Testis (tissue), 3 donors: Measurements from ENCODE around the gene FDCSP. TPM values are rescaled to one million over a fixed set of nuclear protein-coding genes. Genes with fewer than 3 reads are reported as not detected.

Source experiments
- DNase-seq: peaks from one replicate; pipeline ENCODE4 v3.0.0-alpha.2; 2019
- H3K27ac ChIP-seq, 2 donors: fragments of 200-600 bp; sonication (generic); one replicate each; pipeline ENCODE4 v1.5.1; 2019
- H3K27me3 ChIP-seq: fragments of 200-600 bp; sonication (generic); one replicate; pipeline ENCODE4 v1.5.1; 2019
- H3K36me3 ChIP-seq: fragments of 200-600 bp; sonication (generic); one replicate; pipeline ENCODE4 v1.5.1; 2017; ENCODE audit warnings: low read depth; ENCODE audit errors: missing control alignments
- H3K4me1 ChIP-seq: fragments of 200-600 bp; sonication (generic); one replicate; pipeline ENCODE4 v1.5.1; 2019
- H3K4me3 ChIP-seq, 2 donors: fragments of 200-600 bp; sonication (generic); one replicate each; pipeline ENCODE4 v1.5.1; 2017 to 2019
- H3K9me3 ChIP-seq: fragments of 200-600 bp; sonication (generic); one replicate; pipeline ENCODE4 v1.5.1; 2017
- POLR2A ChIP-seq: fragments of 450-650 bp; IDR thresholded peaks from one replicate; pipeline ENCODE4 v1.6.1; 2017; ENCODE audit warnings: antibody characterized with exemption, mild to moderate bottlenecking, moderate library complexity
- WGBS, 2 donors: methylation state at CpG; one replicate each; pipeline ENCODE4 v1.1.5; 2018; 5-methylcytosine and 5-hydroxymethylcytosine counted together
- intact Hi-C: fragments of 100-400 bp; cut with DNase I; formaldehyde crosslinking; loops from one replicate; pipeline ENCODE4 v1.15.1; 2023; ENCODE audit warnings: low total_unique reads
- polyA plus RNA-seq: library from polyadenylated mRNA; stranded (reverse); fragments of 350-450 nt; fragmentation: Illumina TruSeq; extraction: RNeasy Lipid Tissue Mini Kit (QIAGEN cat#74804); gene quantifications from one replicate; pipeline ENCODE4 v1.2.3, GENCODE V29; 2014; ENCODE audit warnings: low read depth, low replicate concordance; ENCODE audit not compliant: insufficient read depth
- total RNA-seq, 2 donors: library from RNA; depleted of rRNA; stranded (reverse); fragments of >200 nt; gene quantifications; one replicate each; pipeline ENCODE4 v1.2.3, GENCODE V29; 2016
- TF ChIP-seq, protein P1 (sequence below), 3 experiments: fragments of 450-650 bp in 2 of 3; fragments of 200-600 bp in 1 of 3; sonication (generic) in 1 of 3; IDR thresholded peaks; one replicate each; pipeline ENCODE4 v1.5.1; 2016 to 2019; ENCODE audit warnings: antibody characterized with exemption in 3 of 3, mild to moderate bottlenecking in 2 of 3, moderate library complexity in 1 of 3

FDCSP gene
- total and polyA plus RNA-seq, 3 donors from 2014 or later = 0.96 TPM; not detected in 2

DNA sequence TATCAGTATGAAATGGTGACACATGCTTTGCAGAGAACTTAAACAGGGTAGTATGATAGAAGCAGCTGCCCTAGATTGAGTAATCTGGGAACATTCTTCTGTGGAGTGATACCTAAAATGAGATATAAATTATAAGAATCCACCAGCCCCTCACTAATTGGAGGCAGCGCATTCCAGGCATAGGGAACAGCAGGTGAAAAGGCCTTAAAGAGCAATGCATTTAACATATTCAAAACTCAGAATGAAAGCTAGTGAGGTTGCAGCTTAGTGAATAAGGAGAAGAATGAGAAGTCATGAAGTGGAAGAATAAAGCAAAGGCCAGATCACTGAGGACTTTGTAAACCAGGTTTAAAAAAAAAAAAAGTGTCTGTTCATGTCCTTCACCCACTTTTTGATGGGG lies 35.3 kb upstream of the FDCSP start:
- no peaks in the 10 kb centered on the region for H3K27me3 ChIP-seq
- no peak for DNase-seq
- H3K4me1 ChIP-seq = no peaks in the 10 kb centered on the region
- intact Hi-C loops = no loop called here
- TF ChIP-seq, protein P1, sequence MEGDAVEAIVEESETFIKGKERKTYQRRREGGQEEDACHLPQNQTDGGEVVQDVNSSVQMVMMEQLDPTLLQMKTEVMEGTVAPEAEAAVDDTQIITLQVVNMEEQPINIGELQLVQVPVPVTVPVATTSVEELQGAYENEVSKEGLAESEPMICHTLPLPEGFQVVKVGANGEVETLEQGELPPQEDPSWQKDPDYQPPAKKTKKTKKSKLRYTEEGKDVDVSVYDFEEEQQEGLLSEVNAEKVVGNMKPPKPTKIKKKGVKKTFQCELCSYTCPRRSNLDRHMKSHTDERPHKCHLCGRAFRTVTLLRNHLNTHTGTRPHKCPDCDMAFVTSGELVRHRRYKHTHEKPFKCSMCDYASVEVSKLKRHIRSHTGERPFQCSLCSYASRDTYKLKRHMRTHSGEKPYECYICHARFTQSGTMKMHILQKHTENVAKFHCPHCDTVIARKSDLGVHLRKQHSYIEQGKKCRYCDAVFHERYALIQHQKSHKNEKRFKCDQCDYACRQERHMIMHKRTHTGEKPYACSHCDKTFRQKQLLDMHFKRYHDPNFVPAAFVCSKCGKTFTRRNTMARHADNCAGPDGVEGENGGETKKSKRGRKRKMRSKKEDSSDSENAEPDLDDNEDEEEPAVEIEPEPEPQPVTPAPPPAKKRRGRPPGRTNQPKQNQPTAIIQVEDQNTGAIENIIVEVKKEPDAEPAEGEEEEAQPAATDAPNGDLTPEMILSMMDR (IDR thresholded peaks at IDR 0.05) = no peak
- no peak for TF ChIP-seq POLR2A
- H3K27ac ChIP-seq = no peak overlapping the region
- H3K9me3 ChIP-seq = no peaks in the 10 kb centered on the region
- WGBS, 2 donors = 87 to 100% methylated on average over 1 of the region's 1 CpG
- no peak overlapping the region for H3K4me3 ChIP-seq
- H3K36me3 ChIP-seq = no peaks in the 10 kb centered on the region

DNA sequence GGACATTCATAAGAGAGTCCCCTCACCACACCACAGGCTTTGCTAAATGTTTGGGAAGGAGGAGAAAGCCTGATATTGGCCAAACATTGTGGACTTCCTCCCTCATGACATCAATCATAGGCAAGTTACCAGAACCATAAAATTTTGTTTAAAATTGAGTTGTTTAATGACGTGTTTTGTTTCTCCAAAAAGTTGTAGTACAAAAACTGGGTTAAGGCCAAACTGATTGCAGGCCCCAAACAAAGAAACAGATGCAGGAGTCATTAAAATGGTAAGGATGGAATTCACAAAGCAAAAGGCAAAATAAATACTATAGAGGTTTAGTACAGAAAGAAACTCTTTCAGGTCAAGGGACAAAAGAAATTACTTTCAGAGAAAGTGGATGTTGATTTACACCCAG lies 34.3 kb upstream of the FDCSP start:
- TF ChIP-seq, protein P1 (IDR thresholded peaks at IDR 0.05) = no peak
- TF ChIP-seq POLR2A = no peak
- no peaks in the 10 kb centered on the region for H3K36me3 ChIP-seq
- H3K27me3 ChIP-seq = no peaks in the 10 kb centered on the region
- no peak overlapping the region for H3K4me3 ChIP-seq
- no peaks in the 10 kb centered on the region for H3K4me1 ChIP-seq
- intact Hi-C loops = no loop called here
- WGBS, 2 donors = 36 to 44% methylated on average over 1 of the region's 1 CpG
- H3K27ac ChIP-seq = no peak overlapping the region
- DNase-seq = no peak
- no peaks in the 10 kb centered on the region for H3K9me3 ChIP-seq

DNA sequence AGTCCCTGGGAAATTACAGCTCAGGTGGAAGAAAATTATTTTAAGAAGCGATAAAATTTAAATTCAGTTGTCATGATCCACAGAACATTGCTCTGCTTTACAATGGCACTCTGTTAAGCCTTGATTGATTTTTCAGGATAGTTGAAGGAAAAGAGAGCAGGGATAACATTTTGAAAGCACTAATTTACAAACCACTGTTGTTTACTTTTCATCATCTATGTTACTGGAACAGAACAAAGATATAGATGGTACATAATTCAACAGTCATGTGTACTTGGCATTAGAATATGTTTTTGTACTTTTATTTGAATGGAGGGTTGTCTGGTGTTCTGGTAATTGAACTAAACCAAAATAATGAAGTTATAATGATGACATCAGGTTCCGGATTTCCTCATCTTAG lies 33.0 kb upstream of the FDCSP start:
- WGBS, 2 donors = 91 to 94% methylated on average over 2 of the region's 2 CpGs
- H3K4me1 ChIP-seq = no peaks in the 10 kb centered on the region
- no peaks in the 10 kb centered on the region for H3K9me3 ChIP-seq
- no peak for TF ChIP-seq POLR2A
- TF ChIP-seq, protein P1 (IDR thresholded peaks at IDR 0.05) = no peak
- H3K4me3 ChIP-seq = no peak overlapping the region
- no peak overlapping the region for H3K27ac ChIP-seq
- DNase-seq = no peak
- H3K36me3 ChIP-seq = no peaks in the 10 kb centered on the region
- intact Hi-C loops = no loop called here
- no peaks in the 10 kb centered on the region for H3K27me3 ChIP-seq

- no peaks in the 10 kb centered on the region for H3K4me1 ChIP-seq
- H3K4me3 ChIP-seq = no peak within 1 kb of the TSS
- no peak for DNase-seq
- no peaks in the 10 kb centered on the region for H3K36me3 ChIP-seq
- no peak within 1 kb of the TSS for H3K27ac ChIP-seq
- no peaks in the 10 kb centered on the region for H3K9me3 ChIP-seq
- 81 to 91% methylated on average over 1 of the region's 1 CpG for WGBS, 2 donors
- H3K27me3 ChIP-seq = no peaks in the 10 kb centered on the region
- intact Hi-C loops = no loop called here
- TF ChIP-seq, protein P1 (IDR thresholded peaks at IDR 0.05) = no peak
- no peak for TF ChIP-seq POLR2A
These were observed 30.5 kb upstream of the FDCSP start, which contains the start of gene ODAM for GRCh38 chr4:70195425-70195824. Gene ODAM (plus strand): TSS chr4:70195725. CDS start chr4:70196544, 819 bp downstream.

DNA sequence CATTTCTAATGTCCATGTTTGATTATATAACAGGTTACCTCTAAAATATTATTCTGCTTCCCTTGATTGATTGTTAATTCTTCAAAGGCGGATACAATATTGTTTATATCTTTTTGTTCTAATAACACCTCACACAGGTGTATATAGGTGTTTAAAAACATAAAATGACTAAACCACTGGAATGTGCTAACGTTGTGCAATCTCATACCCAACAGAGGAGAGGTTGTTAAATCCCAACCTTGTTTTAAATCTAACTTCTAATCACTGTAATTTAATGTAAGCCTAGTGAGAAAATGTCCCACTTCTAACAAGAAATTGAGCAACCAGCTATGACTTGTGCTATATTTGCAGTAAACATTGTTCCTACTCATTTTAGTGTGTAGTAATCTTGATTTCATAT lies 29.1 kb upstream of the FDCSP start:
- no peak overlapping the region for H3K4me3 ChIP-seq
- WGBS, 2 donors = 89 to 94% methylated on average over 2 of the region's 2 CpGs
- H3K36me3 ChIP-seq = no peaks in the 10 kb centered on the region
- no peaks in the 10 kb centered on the region for H3K9me3 ChIP-seq
- no peak for DNase-seq
- no peaks in the 10 kb centered on the region for H3K27me3 ChIP-seq
- intact Hi-C loops = no loop called here
- H3K4me1 ChIP-seq = no peaks in the 10 kb centered on the region
- H3K27ac ChIP-seq = no peak overlapping the region
- no peak for TF ChIP-seq POLR2A
- TF ChIP-seq, protein P1 (IDR thresholded peaks at IDR 0.05) = no peak
